Muscle of back (tissue), 11 donors: ENCODE data around the gene SH2D3C. TPM values are rescaled to one million over a fixed set of nuclear protein-coding genes. Genes with fewer than 3 reads are reported as not detected.

Experiments used
- DNase-seq, 3 donors: peaks; one replicate each; pipeline versions ENCODE4 v3.0.0 to v3.0.0-alpha.2; 2013
- polyA plus RNA-seq, 10 donors: library from polyadenylated mRNA; unstranded; fragments of 120-200 nt; gene quantifications; one replicate each; pipeline ENCODE4 v1.2.1, GENCODE V29; 2013; ENCODE audit not compliant: insufficient read length in 10 of 10

The SH2D3C gene
- polyA plus RNA-seq, 10 donors: 15.5 to 24.4 (median 18.0) TPM

DNA sequence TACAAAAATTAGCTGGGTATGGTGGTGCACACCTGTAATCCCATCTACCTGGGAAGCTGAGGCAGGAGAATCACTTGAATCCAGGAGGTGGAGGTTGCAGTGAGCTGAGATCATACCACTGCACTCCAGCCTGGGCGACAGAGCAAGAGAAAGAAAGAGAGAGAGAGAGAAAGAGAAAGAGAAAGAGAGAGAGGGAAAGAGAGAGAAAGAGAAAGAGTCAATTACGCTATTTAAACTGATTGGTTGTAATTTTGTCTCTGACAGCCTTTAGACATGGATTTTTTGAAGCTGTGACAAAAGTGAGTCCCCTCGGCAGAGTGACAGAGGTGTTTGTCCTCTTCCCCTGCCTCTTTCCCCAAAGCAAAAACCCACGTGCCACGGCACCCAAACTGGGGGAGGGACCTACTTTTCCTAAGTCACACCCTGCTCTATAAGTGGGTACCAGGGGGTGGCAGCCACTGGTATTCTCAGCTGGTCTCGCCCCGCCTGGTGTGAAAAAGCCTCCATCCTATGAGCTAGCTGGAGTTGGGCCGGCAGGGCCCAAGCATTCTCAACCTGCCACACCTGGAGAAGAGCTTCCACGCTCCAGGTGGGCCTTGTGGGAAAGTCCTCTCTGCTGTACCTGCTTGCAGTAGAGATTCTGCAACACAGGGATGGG lies 75.0 kb downstream of the SH2D3C start:
- DNase-seq: no peak

DNA sequence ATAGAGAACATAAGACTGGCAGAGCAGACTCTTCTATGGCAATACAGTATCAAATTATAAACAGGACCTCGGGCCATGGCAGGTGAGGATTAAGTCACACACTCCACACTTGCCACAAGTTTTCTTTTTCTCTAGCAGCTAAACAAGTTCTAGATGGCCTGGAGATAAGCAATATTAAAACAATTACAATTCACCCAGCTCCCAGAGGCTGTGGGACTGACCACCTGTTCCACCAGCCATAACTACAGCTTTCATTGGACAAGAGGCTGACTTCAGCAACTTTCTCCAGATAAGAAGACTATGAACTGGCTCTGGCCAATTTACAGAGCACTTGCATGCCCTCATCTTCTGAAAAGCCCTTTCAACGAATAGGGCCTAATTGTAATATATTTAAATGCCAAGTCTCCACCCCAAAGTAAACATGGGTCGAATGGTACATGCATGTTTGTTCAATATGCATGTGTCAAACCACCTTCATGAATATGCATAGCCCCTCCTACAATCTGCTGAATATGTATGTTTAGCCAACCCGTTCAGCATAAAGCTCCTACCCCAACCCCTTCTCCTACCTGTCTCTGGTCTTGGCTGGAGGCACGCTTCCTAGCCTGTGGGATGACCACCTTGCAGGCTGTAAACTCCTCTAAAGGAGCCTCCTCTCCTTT lies 77.7 kb downstream of the SH2D3C start:
- no peak for DNase-seq

DNA sequence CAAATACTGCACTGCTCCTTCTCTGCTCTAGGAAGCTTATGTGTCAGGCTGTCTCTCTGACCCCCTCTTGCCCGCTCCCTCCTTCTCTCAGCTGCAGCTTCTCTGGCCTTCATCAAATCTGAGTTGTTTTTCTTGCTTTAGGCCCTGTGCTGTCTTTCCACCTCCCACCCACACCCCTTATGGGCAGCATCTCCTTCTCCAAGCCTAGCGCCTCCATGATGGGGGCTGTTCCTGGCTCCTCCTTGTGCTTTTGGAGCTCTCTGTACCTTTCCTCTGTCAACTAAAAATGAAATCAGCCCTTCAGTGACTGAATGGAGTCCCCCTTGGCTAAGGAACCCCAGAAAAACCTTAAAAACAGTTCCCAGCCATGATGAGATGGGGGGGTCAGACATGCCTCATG lies 78.3 kb downstream of the SH2D3C start:
- DNase-seq: no peak

DNA sequence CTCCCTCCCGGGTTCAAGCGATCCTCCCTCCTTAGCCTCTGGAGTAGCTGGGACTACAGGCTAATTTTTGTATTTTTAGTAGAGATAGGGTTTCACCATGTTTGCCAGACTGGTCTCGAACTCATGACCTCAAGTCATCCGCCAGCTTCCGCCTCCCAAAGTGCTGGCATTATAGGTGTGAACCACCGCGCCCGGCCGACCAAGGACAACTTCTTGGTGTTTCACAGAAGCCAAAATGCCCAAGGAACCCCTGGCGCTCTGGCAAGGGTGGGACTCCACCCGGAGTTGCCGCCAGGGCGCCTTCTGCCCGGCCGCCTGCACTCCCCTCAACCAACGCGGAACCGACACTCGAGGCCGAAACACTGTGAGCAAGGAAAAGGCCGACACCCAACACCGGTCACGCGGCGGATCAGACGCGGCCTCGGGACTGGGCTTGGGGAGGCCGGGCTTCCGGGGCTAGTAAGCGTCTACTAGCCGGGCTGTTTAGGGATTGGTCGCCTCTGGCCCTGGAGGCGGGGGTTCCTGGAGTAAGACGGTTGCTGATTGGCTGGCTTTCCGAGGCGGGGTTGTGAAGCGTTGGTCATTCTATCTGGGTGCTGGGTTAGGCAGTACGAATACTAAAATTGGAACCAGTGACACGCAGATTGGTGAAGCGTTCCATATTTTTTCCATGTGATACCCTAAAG lies 79.3 kb downstream of the SH2D3C start:
- peak; percentile 96 to 98 (median 97) for DNase-seq

DNA sequence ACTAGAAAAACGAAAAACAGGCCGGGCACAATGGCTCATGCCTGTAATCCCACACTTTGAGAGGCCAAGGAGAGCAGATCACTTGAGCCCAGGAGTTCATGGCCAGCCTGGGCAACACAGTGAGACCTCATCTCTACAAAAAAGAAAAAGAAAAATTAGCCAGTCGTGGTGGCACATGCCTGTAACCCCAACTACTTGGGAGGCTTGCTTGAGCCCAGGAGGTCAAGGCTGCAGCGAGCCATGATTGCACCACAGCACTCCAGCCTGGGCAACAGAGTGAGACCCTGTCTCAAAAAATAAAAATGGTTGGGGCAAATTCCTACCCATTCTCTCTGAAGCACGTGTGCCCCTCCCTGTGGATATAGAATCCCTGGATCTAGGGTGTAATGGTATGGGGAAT lies 80.1 kb downstream of the SH2D3C start:
- no peak for DNase-seq

DNA sequence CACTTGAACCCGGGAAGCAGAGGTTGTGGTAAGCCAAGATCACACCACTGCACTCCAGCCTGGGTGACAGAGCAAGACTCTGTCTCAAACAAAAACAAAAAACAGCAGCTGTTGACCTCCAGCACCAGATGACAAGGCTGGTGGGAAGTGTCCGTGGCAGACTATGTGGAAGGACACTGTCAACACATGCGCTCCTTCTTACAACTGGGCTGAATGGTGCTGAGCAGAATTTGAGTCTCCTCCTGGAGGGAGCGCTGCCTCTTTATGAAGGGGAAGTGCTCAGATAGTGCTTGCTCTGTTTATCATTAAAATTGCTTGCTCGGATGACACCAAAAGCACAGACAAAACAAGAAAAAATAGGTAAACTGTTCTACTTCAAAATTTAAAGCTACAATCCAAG lies 80.9 kb downstream of the SH2D3C start:
- no peak for DNase-seq

DNA sequence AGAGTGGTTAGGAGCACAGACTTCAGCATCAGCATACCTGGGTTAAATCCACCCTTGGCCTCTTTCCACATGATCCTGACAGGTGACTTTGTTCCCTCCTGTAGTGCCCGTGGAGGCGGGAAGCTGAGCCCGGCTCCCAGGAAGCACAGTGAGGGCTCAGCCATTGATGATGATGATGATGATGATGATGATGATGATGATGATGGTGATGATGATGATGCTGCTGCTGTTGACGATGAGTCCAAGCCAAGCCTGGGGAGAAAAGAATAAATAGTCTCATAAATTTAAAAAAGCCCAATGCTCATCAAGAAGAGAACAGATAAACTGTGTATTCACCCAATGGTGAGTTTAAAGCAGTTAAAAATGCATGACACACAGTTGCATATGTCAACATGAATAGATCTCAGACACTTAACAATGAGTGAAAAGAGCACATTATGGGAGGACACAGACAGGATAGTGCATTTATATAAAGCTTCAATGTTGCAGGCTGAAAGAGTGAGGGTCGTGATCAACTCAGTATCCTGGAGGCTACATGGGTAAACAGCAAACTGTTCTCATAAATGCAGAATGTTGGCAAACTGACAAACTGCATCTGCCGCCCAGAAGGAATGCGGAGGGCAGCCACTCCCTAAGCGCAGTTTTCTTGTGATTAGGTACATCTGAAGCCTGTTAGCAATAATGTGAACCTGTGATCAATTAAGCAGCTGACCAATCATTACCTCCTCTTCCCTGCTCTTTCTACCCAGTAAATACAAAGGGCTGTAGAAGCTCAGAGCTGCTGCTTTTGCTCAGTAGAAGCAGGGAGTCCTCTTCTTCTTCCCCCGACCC lies 83.4 kb downstream of the SH2D3C start:
- no peak for DNase-seq

DNA sequence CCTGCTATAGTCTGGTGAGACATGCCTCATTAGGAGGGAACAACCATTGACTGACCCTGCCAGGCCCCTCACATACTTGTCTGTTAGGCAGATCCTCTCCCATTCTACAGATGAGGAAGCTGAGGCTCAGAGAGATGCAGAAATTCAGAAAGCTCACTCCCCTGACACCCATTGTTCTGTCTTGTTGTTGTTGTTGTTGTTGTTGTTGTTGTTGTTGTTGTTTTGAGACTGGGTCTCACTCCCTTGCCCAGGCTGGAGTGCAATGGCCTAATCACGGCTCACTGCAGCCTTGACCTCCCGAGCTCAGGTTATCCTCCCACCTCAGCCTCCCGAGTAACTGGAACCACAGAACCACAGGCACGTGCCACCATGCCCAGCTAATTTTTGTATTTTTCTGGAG lies 84.8 kb downstream of the SH2D3C start:
- no peak for DNase-seq

DNA sequence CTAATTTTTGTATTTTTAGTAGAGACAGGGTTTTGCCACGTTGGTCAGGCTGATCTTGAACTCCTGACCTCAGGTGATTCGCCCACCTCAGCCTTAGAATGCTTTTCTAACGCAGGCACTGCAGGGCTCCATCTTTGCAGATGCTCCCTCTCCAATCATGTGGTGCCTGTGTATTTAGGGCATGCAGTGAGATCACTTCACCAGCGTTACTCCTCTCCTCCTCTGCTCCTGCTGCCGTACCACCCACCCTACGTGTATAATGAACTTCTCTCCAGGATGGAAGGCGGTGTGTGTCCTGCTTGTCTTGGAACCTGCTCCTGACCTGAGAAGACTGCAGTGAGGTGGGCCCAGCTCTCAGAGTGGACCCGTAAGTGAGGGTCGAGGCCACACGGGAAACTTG lies 85.3 kb downstream of the SH2D3C start:
- no peak for DNase-seq

DNA sequence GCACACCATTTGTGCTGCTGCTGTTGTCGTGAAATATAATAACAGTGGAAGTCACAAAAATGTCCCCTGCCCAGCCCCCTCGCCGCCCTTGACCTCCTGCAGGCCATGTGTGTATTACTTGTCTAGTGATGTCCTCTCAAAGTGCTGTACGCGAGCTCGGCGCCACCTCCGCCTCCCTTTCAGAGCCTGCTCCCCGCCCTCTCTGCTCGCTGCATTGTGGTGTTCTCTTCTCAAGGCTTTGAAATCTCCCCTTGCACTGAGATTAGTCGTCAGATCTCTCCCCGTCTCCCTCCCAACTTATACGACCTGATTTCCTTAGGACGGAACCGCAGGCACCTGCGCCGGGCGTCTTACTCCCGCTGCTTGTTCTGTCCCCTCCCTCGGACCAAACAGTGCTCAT lies 86.4 kb downstream of the SH2D3C start:
- DNase-seq: no peak

DNA sequence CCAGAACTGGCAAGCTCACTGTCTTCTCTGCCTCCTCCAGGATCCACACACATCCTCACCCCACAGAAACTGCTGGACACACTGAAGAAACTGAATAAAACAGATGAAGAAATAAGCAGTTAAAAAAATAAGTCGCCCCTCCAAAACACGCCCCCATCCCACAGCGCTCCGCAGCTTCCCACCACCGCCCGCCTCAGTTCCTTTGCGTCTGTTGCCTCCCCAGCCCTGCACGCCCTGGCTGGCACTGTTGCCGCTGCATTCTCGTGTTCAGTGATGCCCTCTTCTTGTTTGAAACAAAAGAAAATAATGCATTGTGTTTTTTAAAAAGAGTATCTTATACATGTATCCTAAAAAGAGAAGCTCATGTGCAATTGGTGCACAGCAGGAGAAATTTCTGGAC lies 87.7 kb downstream of the SH2D3C start:
- no peak for DNase-seq

DNA sequence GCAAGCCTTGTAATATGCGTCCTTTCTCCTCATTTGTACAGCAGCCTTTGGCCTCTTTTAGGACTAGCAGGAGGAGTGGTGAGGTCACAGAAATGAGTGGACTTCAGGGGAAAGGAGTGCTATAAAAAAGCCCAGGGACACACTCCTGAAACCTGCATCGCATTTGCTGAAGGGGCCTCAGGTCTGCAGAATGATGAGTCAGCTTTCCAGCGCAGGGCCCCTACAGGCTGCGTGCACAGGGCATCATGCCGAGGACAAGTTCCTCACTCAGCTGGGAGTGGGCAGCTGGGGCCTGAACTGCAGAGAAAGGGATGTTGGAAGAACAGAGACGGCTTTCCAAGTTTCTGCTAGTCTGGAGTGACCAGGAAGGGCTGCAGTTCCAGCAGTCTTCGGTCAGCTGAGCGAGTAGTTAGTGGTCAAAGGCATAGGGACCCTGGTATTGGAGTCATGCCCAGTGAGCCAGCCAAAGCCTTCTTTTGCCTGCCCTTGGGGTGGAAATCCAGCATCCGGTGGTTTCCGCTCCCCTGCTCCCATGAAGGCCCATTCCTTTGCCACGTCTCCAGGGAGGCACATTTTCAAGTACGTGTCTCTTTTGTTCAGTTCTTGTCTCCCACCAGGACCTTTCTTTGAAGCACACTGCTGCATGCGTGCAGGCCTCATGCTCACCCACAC lies 89.0 kb downstream of the SH2D3C start:
- no peak for DNase-seq

Other genes starting within 250 kb of the SH2D3C start
- 10 to 100 TPM in 9 of 10 donors, 1 to 10 TPM in 1; 9.9 to 17.4 (median 14.2) TPM for gene STXBP1, start 166.4 kb downstream of the SH2D3C start, polyA plus RNA-seq
- 1 to 10 TPM in 6 of 10 donors, under 1 TPM in 4; 0.64 to 1.5 (median 1.1) TPM for gene CFAP157, start 71.7 kb downstream of the SH2D3C start, polyA plus RNA-seq
- gene PTRH1, start 63.0 kb downstream of the SH2D3C start, polyA plus RNA-seq: 1 to 10 TPM; 4.4 to 8.2 (median 6.4) TPM
- under 1 TPM in 6 of 10 donors, not detected in 4; 0.03 to 0.16 (median 0.06) TPM for gene TTC16, start 62.6 kb downstream of the SH2D3C start, polyA plus RNA-seq
- 10 to 100 TPM in 1 of 10 donors, 1 to 10 TPM in 9; 5.8 to 11.8 (median 7.1) TPM for gene TOR2A, start 43.4 kb downstream of the SH2D3C start, polyA plus RNA-seq
- gene CDK9, start 7.4 kb upstream of the SH2D3C start, polyA plus RNA-seq: 10 to 100 TPM; 36.7 to 46.5 (median 41.3) TPM
- 10 to 100 TPM; 28.8 to 42.1 (median 37.9) TPM for gene FPGS, start 24.2 kb upstream of the SH2D3C start, polyA plus RNA-seq
- 10 to 100 TPM; 40.6 to 74.5 (median 52.4) TPM for gene ENG, start 76.0 kb upstream of the SH2D3C start, polyA plus RNA-seq
- 1,000 to 10,000 TPM in 7 of 10 donors, 100 to 1,000 TPM in 3; 607 to 1,079 (median 1,015) TPM for gene AK1, start 99.0 kb upstream of the SH2D3C start, polyA plus RNA-seq
- gene ST6GALNAC6, start 120.9 kb upstream of the SH2D3C start, polyA plus RNA-seq: 10 to 100 TPM; 40.4 to 58.5 (median 46.6) TPM
- 10 to 100 TPM; 24.8 to 41.2 (median 29.6) TPM for gene ST6GALNAC4, start 138.4 kb upstream of the SH2D3C start, polyA plus RNA-seq
- gene PIP5KL1, start 152.1 kb upstream of the SH2D3C start, polyA plus RNA-seq: 1 to 10 TPM; 1.3 to 5.7 (median 2.1) TPM
- gene DPM2, start 159.2 kb upstream of the SH2D3C start, polyA plus RNA-seq: 10 to 100 TPM; 15.7 to 25.3 (median 22.5) TPM
- gene EEIG1, start 202.3 kb upstream of the SH2D3C start, polyA plus RNA-seq: 10 to 100 TPM; 15.4 to 27.3 (median 17.4) TPM